ENCODE measurements around the gene GRIN1. TPM values are rescaled to one million over a fixed set of nuclear protein-coding genes. Genes with fewer than 3 reads are reported as not detected.

The GRIN1 gene
- total and polyA plus RNA-seq, 8 donors: 0.08 to 0.53 (median 0.28) TPM; not detected in 2

DNA sequence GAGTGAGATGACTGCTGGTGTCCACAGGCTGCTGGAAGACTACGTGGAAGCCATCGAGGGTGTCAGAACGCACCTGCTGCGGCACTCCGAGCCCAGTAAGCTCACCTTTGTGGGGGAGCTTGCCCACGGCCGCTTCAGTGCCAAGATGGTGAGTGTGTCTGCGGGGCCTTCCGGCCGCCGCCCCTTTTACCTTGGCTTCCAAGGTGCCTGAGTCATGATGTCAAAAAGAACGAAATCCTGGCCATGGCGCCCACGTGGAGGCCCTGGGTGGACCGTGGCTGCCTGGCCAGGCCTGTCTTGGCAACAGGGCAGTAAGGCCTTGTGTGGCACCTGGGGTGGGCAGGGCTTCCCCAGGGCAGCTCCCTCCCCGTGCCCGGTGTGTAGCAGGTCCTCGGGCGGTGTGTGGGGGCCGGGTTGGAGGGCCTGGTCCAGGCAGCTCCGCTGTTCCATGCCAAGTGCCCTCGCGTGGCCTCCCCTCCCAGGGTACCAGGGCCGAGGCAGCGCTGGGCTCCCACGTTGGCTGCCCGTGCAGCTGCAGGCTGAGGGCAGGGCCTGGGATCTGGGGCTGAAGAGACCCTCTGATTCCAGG lies 32.2 kb upstream of the GRIN1 start:
- Histone ChIP-seq H3K27me3 (no peaks in the 10 kb centered on the region), H3K4me3 (no peak overlapping the region), H3K9me3 (no peaks in the 10 kb centered on the region), H3K4me1 (no peaks in the 10 kb centered on the region), H3K27ac (no peak overlapping the region), H3K36me3 (peaks cover 0 to 32% (median 0%) of the 10 kb centered on the region in 3 donors)
- intact Hi-C loops (cut with DNase I): no loop called here
- FAIRE-seq: no peak
- ATAC-seq: no peak
- no peak for TF ChIP-seq CTCF (IDR thresholded peaks at IDR 0.05)
- peak in 2 of 6 donors; percentile 37 to 80 for DNase-seq
- WGBS, 2 donors: 93 to 95% methylated on average over 27 of the region's 27 CpGs

DNA sequence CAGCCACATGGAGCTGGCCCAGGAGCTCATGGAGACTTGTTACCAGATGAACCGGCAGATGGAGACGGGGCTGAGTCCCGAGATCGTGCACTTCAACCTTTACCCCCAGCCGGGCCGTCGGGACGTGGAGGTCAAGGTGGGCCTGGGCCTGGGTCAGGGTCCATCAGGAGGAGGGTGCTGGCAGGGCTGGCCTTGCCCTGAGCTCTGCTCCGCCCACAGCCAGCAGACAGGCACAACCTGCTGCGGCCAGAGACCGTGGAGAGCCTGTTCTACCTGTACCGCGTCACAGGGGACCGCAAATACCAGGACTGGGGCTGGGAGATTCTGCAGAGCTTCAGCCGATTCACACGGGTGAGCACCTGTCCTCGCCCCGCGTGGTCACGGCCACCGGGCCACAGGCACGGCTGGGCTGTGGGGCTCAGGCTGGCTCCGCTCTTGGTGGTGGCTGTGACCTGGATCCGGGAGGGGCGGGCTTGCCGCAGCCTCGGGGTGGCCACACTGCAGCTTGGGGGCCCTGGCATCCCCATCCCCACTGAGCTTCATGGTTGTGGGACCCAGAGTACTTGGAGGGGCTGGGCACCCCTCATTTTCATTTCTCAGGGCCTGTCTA lies 31.5 kb upstream of the GRIN1 start:
- intact Hi-C loops (cut with DNase I): no loop called here
- FAIRE-seq (no peak), DNase-seq (peak in 1 of 6 donors; percentile 28), ATAC-seq (no peak)
- no peaks in the 10 kb centered on the region for H3K9me3 ChIP-seq
- TF ChIP-seq CTCF (IDR thresholded peaks at IDR 0.05): no peak
- H3K27me3 ChIP-seq: no peaks in the 10 kb centered on the region
- no peaks in the 10 kb centered on the region for H3K4me1 ChIP-seq
- H3K4me3 ChIP-seq: no peak overlapping the region
- peaks cover 0 to 34% (median 0%) of the 10 kb centered on the region in 3 donors for H3K36me3 ChIP-seq
- WGBS, 2 donors: 92 to 97% methylated on average over 23 to 27 of the region's 27 CpGs
- H3K27ac ChIP-seq: no peak overlapping the region

GRCh38 chr9:137107982-137108381 lies 31.0 kb upstream of the GRIN1 start:
- ATAC-seq (no peak), FAIRE-seq (no peak), DNase-seq (peak in 1 of 6 donors; percentile 28)
- intact Hi-C loops (cut with DNase I): no loop called here
- Histone ChIP-seq H3K27ac (no peak overlapping the region), H3K27me3 (no peaks in the 10 kb centered on the region), H3K36me3 (peaks cover 0 to 40% (median 0%) of the 10 kb centered on the region in 3 donors), H3K9me3 (no peaks in the 10 kb centered on the region), H3K4me1 (no peaks in the 10 kb centered on the region), H3K4me3 (no peak overlapping the region)
- 93 to 95% methylated on average over 17 of the region's 17 CpGs for WGBS, 2 donors
- no peak for TF ChIP-seq CTCF (IDR thresholded peaks at IDR 0.05)

DNA sequence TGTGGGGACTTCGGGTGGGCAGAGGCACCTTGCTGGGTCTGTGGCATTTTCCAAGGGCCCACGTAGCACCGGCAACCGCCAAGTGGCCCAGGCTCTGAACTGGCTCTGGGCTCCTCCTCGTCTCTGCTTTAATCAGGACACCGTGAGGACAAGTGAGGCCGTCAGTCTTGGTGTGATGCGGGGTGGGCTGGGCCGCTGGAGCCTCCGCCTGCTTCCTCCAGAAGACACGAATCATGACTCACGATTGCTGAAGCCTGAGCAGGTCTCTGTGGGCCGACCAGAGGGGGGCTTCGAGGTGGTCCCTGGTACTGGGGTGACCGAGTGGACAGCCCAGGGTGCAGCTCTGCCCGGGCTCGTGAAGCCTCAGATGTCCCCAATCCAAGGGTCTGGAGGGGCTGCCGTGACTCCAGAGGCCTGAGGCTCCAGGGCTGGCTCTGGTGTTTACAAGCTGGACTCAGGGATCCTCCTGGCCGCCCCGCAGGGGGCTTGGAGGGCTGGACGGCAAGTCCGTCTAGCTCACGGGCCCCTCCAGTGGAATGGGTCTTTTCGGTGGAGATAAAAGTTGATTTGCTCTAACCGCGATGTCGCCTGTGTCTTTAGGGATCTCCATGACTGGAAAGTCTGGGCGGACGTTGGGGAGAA lies 30.2 kb upstream of the GRIN1 start:
- Histone ChIP-seq H3K4me1 (no peaks in the 10 kb centered on the region), H3K27me3 (no peaks in the 10 kb centered on the region), H3K36me3 (peaks cover 0 to 40% (median 0%) of the 10 kb centered on the region in 3 donors), H3K9me3 (no peaks in the 10 kb centered on the region), H3K27ac (no peak overlapping the region), H3K4me3 (no peak overlapping the region)
- no peak for ATAC-seq
- no peak for FAIRE-seq
- WGBS, 2 donors: 89 to 95% methylated on average over 28 to 29 of the region's 29 CpGs
- no peak for TF ChIP-seq CTCF (IDR thresholded peaks at IDR 0.05)
- intact Hi-C loops (cut with DNase I): no loop called here
- DNase-seq: peak in 1 of 6 donors; percentile 19
